IPS DF 4.7 (cell line): ENCODE data around the gene RPS6KA6.
"Not testable (repeated sequence)": the region's sequence is repeated elsewhere in the genome, so short reads cannot be mapped to it uniquely, and the experiment has no call there.

Experiments used
- DNase-seq: peaks from one replicate; pipeline ENCODE4 v3.0.0-alpha.2; 2013; ENCODE audit warnings: low spot score; ENCODE audit errors: extremely low read depth

RPS6KA6 gene

GRCh38 chrX:84165711-84166110 is 22.3 kb downstream of the RPS6KA6 start:
- no peak for DNase-seq

GRCh38 chrX:84162401-84162800 is 25.6 kb downstream of the RPS6KA6 start:
- DNase-seq: no peak

DNA sequence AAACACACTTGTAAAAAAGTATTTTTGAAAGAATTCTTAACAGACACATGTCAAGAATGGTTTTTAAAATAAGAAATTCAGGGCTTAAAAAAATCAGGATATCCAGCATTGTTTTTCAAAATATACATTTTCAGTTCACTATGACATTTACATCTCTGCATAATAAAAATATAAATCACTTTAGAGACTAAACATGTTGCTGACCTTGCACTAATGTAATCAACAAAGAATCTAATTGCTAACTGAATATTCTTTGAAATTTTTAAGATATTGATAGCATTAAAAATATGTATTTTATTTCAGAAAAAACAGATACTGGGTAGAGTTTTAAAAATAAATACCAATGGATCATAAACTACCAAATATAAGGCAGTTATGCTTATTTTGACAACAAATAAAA is 26.4 kb downstream of the RPS6KA6 start:
- no peak for DNase-seq

- DNase-seq: no peak
Observed at GRCh38 chrX:84160736-84161135, 27.3 kb downstream of the RPS6KA6 start.

DNA sequence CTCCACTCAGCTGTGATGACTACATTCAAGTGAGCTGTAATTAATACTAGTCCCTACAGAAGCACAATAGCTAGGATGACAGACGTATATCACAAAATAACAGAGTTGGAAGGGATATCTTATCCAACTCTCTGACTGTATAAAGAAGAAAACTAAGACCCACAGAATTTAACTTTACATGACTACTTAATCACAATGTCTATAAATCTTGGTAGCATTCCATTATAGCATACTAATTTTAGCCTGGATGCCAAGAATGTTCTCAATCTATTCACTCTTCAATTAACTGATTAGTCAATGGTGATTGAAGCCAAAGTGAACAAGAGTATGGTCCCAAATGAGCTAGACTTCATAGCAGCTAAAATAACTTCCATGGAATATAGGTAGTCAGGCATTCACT is 31.2 kb downstream of the RPS6KA6 start:
- no peak for DNase-seq

DNA sequence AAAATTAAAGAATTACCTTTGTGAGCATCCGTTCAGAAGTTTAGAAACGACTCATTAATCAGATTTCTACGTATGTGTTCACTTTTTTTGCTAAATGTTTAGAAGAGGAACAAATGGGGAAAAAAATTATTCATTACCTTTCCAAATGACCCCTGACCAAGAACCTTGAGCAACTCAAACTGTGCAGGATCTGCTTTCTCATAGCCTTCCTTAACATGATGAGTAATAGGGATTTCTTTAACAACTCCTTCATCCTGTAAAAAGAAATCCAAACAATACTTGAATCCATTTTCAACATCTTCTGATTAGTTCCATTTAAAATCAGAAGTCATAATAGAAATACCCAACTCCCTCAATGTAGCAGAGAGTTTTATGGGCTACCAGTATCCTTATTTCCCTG is 32.1 kb downstream of the RPS6KA6 start:
- no peak for DNase-seq

DNA sequence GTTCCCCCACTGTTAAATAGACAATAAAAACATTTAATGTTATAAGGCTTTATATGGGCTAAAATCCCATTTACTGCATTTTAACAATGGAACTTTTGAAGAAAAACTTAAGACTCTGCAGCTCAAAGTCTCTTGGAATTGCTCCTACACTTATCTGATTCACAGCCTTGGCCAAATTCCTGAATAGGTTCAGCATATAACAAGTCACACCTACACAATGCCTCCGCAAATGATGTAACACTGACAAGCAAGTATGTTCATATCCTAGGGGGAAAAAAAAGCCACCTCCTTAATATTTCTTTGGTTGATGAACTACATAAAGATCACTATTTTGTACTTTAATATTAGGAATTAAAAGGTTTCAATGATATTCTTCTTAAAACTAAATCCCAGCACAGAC is 34.5 kb downstream of the RPS6KA6 start:
- DNase-seq: no peak

DNA sequence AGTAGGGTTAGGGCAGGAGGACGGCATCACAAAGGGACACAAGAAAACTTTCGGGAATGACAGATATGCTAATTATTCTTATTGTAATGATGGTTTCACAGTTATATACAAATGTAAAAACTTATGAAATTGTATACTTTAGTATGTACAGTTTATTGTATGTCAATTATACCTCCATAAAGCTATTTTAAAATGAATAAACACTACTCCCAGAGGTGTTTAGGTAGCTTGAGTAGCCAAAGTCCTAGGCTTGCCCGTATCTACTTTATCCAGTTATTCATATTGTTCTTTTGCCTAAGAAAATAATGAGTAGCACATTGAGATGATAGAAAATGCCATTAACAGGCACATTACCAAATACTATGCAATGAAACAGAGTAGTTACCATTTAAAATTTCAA is 43.0 kb downstream of the RPS6KA6 start:
- no peak for DNase-seq

- DNase-seq: no peak
Observed at GRCh38 chrX:84144281-84144680, 43.7 kb downstream of the RPS6KA6 start.

- DNase-seq: no peak
Observed at GRCh38 chrX:84133023-84133422, 55.0 kb downstream of the RPS6KA6 start.

DNA sequence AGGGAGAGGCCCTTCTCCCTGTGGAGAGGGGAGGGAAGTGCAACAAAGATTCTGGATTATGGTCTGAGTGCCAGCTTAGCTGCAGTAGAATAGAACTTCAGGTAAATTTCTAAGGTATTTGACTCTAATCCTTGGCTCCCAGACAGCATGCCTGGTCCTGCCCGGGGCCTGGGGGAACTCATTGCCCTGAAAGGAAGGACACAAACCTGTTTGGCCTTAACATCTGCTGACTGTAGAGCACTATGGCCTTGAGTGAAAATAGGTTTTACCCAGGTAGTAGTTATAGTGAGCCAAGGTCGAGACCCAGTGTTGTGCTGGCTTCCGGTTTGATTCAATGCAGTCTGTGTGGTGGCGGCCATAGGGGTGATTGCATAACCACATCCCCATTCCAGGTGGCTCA is 64.4 kb downstream of the RPS6KA6 start:
- no peak for DNase-seq

- DNase-seq: no peak
Observed at GRCh38 chrX:84118769-84119168, 69.2 kb downstream of the RPS6KA6 start.

DNA sequence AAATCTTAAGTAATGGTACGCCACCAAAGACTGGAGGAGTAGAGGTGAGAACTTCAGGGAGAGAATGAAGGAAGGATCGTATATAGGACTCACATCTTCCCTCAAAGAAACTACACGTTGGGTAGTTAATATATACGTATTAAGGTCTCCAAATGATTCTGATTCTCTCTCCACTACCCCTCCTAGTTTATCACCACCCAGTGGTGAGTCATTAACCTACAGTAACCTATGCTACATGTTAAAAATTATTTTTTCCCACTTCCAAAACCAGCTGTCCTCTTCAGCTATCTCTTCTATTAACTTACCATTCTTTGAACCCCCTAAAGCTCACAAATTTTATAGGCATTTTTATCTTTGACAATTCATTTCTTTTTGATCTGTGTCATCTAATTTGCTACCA is 69.7 kb downstream of the RPS6KA6 start:
- DNase-seq: no peak

- no peak for DNase-seq
Observed at GRCh38 chrX:84108584-84108983, 79.4 kb downstream of the RPS6KA6 start.

DNA sequence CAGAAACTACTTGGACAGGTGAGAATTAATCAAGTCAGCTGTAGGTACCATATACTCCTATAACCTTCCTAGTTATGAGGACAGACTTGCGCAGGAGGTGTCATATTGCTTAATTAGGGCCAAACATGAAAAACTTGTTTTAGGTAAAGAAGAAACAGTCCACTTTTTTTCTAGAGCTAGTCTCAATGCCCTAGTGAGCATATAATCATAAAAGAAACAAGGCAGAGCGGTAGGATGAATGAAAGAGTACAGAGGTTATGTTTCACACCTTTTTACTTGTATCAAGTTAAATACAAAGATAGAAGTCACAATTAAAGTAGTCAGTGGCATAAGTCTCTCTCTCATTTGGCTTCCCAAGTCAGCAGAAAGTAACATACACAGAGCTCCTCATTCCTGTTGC is 88.9 kb downstream of the RPS6KA6 start:
- no peak for DNase-seq

- DNase-seq: not testable (repeated sequence)
Observed at GRCh38 chrX:84079479-84080197, 108.4 kb downstream of the RPS6KA6 start.

DNA sequence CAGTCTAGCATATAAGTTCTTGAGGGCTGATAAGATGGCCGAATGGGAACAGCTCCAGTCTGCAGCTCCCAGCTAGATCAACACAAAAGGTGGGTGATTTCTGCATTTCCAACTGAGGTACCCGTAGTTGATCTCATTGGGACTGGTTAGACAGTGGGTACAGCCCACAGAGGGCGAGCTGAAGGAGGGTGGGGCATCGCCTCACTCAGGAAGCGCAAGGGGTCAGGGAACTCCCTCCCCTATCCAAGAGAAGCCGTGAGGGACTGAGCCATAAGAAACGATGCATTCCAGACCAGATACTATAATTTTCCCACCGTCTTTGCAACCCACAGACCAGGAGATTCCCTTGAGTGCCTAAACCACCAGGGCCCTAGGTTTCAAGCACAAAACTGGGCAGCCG is 109.0 kb downstream of the RPS6KA6 start:
- no peak for DNase-seq

DNA sequence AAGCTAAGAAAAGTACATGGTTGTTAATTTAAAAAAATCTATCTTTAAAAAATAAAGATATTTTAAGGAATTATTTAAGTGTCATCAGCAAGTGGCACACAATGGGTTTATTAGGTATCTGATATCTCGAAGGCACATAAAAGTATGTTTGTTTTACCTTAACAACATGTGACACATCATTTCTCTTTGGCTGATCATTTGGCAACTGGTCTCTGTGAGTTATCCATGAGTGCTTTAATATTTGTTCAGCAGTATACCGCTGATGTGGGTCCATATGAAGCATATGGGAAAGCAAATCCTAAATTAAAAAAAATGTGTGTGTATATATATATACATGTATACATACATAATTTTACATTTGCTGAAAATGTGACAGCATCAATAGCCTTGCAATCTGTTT is 123.2 kb downstream of the RPS6KA6 start:
- no peak for DNase-seq

- no peak for DNase-seq
Observed at GRCh38 chrX:84064164-84064563, 123.8 kb downstream of the RPS6KA6 start.

- DNase-seq: no peak
Observed at GRCh38 chrX:84047339-84047738, 140.7 kb downstream of the RPS6KA6 start.

DNA sequence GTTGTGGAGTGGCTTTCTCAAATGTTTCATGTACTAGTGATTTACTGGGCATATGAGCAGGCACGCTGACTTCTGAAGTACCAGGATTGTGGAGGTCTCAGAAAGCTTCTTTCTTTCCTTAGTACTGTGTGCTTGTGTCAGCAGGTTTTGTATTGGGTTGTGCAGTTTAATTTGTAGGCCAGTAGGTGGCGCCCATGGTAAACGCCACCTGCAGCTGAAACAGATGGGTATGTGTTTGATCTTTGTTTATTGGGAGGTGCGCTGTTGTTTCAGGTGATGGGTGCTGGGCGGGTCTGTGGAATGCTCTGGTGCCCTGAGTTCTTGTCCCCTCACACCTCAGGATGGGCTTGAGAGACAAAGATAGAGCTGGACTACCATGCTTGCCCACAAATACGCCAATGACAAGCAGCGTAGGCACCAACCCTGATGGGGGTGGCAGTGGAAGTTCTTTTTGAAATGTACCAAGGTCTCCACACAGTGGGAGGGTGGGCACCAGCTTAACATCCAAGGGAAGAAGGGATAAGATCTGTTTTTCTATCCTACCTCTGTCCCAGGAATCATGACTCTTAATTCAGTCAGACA is 141.5 kb downstream of the RPS6KA6 start:
- no peak for DNase-seq

- no peak for DNase-seq
Observed at GRCh38 chrX:84044051-84044450, 143.9 kb downstream of the RPS6KA6 start.
